HG03064 (cell line): ENCODE results near the gene UMOD.

Source experiments
- ATAC-seq: cut with Tn5 transposase; IDR thresholded peaks from one replicate; pipeline ENCODE4 v1.9.1; 2021; ENCODE audit warnings: low read depth; ENCODE audit not compliant: unreplicated experiment

UMOD gene

GRCh38 chr16:20307240-20307671 lies 45.3 kb downstream of the UMOD start:
- ATAC-seq, result no peak

GRCh38 chr16:20306401-20306800 lies 46.1 kb downstream of the UMOD start:
- no peak for ATAC-seq

GRCh38 chr16:20303012-20303411 lies 49.5 kb downstream of the UMOD start:
- no peak for ATAC-seq

GRCh38 chr16:20302389-20302788 lies 50.1 kb downstream of the UMOD start:
- no peak for ATAC-seq

GRCh38 chr16:20301840-20302239 lies 50.7 kb downstream of the UMOD start:
- no peak for ATAC-seq

GRCh38 chr16:20300312-20301097 lies 52.0 kb downstream of the UMOD start:
- ATAC-seq, result no peak

GRCh38 chr16:20298452-20298851 lies 54.1 kb downstream of the UMOD start:
- ATAC-seq, result no peak

GRCh38 chr16:20291208-20292206 lies 61.0 kb downstream of the UMOD start:
- ATAC-seq, result no peak

GRCh38 chr16:20289571-20289970 lies 62.9 kb downstream of the UMOD start:
- no peak for ATAC-seq

- no peak for ATAC-seq
These were observed 66.5 kb downstream of the UMOD start for GRCh38 chr16:20285993-20286499.
